Measurements from ENCODE around the gene SDE2. TPM values are rescaled to one million over a fixed set of nuclear protein-coding genes. Genes with fewer than 3 reads are reported as not detected.

The SDE2 gene
- total and polyA plus RNA-seq, 2 experiments from 2014 or later = 17.6 to 21.1 TPM

- Histone ChIP-seq H3K27me3 (no peaks in the 10 kb centered on the region), H3K9me3 (ENCODE audit: low read depth) (no peaks in the 10 kb centered on the region), H3K4me3 (no peak overlapping the region), H3K4me1 (ENCODE audit: low read depth) (peaks cover 14% of the 10 kb centered on the region), H3K27ac (no peak overlapping the region), H3K36me3 (no peaks in the 10 kb centered on the region)
- DNase-seq (ENCODE audit: low read depth in 1 of 2, low spot score in 1 of 2) = no peak
- no peak for TF ChIP-seq CTCF (IDR thresholded peaks at IDR 0.05; ENCODE audit: low read depth, low read length)
These were observed 7.5 kb upstream of the SDE2 start for GRCh38 chr1:226006686-226007085.

GRCh38 chr1:226004396-226004795 lies 5.3 kb upstream of the SDE2 start:
- H3K9me3 ChIP-seq (ENCODE audit: low read depth) = no peaks in the 10 kb centered on the region
- H3K4me3 ChIP-seq = no peak overlapping the region
- H3K36me3 ChIP-seq = no peaks in the 10 kb centered on the region
- H3K27me3 ChIP-seq = no peaks in the 10 kb centered on the region
- H3K4me1 ChIP-seq (ENCODE audit: low read depth) = peaks cover 29% of the 10 kb centered on the region
- no peak overlapping the region for H3K27ac ChIP-seq
- no peak for DNase-seq (ENCODE audit: low read depth in 1 of 2, low spot score in 1 of 2)
- no peak for TF ChIP-seq CTCF (IDR thresholded peaks at IDR 0.05; ENCODE audit: low read depth, low read length)

GRCh38 chr1:226003502-226004170 lies 4.5 kb upstream of the SDE2 start:
- no peaks in the 10 kb centered on the region for H3K9me3 ChIP-seq (ENCODE audit: low read depth)
- H3K27ac ChIP-seq = peak overlapping the region; percentile 46
- H3K4me1 ChIP-seq (ENCODE audit: low read depth) = peaks cover 29% of the 10 kb centered on the region
- no peak for DNase-seq (ENCODE audit: low read depth in 1 of 2, low spot score in 1 of 2)
- no peaks in the 10 kb centered on the region for H3K36me3 ChIP-seq
- no peaks in the 10 kb centered on the region for H3K27me3 ChIP-seq
- no peak for TF ChIP-seq CTCF (IDR thresholded peaks at IDR 0.05; ENCODE audit: low read depth, low read length)
- no peak overlapping the region for H3K4me3 ChIP-seq

GRCh38 chr1:226002667-226003501 lies 3.7 kb upstream of the SDE2 start:
- no peaks in the 10 kb centered on the region for H3K36me3 ChIP-seq
- H3K9me3 ChIP-seq (ENCODE audit: low read depth) = no peaks in the 10 kb centered on the region
- peak overlapping the region; percentile 56 for H3K27ac ChIP-seq
- H3K4me3 ChIP-seq = no peak overlapping the region
- H3K4me1 ChIP-seq (ENCODE audit: low read depth) = peaks cover 29% of the 10 kb centered on the region
- no peaks in the 10 kb centered on the region for H3K27me3 ChIP-seq
- TF ChIP-seq CTCF (IDR thresholded peaks at IDR 0.05; ENCODE audit: low read depth, low read length) = no peak
- peak; percentile 67 to 82 for DNase-seq (ENCODE audit: low read depth in 1 of 2, low spot score in 1 of 2)

GRCh38 chr1:226001963-226002666 lies 3.0 kb upstream of the SDE2 start:
- Histone ChIP-seq H3K4me1 (ENCODE audit: low read depth) (peaks cover 29% of the 10 kb centered on the region), H3K27me3 (no peaks in the 10 kb centered on the region), H3K27ac (peak overlapping the region; percentile 56), H3K4me3 (no peak overlapping the region), H3K9me3 (ENCODE audit: low read depth) (no peaks in the 10 kb centered on the region), H3K36me3 (no peaks in the 10 kb centered on the region)
- peak; percentile 14 to 45 for DNase-seq (ENCODE audit: low read depth in 1 of 2, low spot score in 1 of 2)
- no peak for TF ChIP-seq CTCF (IDR thresholded peaks at IDR 0.05; ENCODE audit: low read depth, low read length)

All from cardiac muscle cell (in vitro differentiated cells and primary cell).